ENCODE data around the gene MLLT6.

The MLLT6 gene

DNA sequence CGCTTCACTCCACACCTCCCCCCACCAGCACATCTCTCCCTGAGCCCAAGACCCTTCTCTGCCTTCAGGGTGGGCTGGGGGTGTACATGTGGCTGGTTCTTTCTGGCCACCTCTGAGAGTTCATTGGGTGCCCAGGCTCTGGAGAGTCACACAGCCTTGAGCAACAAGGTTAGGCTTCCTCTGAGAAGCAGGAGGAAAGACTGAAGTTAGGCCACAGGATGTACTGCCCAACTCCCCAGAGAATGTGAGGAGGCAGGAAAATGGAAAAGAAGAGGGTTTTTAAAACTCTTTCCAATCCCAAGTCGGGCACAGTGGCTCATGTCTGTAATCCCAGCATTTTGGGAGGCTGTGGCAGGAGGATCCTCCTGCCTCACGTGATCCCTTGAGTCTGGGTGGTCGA lies 35.7 kb downstream of the MLLT6 start:
- DNase-seq (ENCODE audit: low read depth), result no peak
- no peak overlapping the region for H3K4me3 ChIP-seq (ENCODE audit: low read length)
- TF ChIP-seq CTCF (IDR thresholded peaks at IDR 0.05; ENCODE audit: insufficient read depth, low read depth, low read length, missing control alignments), result no peak

GRCh38 chr17:38741461-38741860 lies 36.4 kb downstream of the MLLT6 start:
- TF ChIP-seq CTCF (IDR thresholded peaks at IDR 0.05; ENCODE audit: insufficient read depth, low read depth, low read length, missing control alignments), result no peak

GRCh38 chr17:38741921-38742410 lies 36.9 kb downstream of the MLLT6 start:
- no peak overlapping the region for H3K4me3 ChIP-seq (ENCODE audit: low read length)
- TF ChIP-seq CTCF (IDR thresholded peaks at IDR 0.05; ENCODE audit: insufficient read depth, low read depth, low read length, missing control alignments), result no peak
- DNase-seq (ENCODE audit: low read depth), result peak; percentile 27

More at GRCh38 chr17:38741461-38741860, 36.4 kb downstream of the MLLT6 start:
- no peak for DNase-seq (ENCODE audit: low read depth)
- H3K4me3 ChIP-seq (ENCODE audit: low read length), result no peak overlapping the region

DNA sequence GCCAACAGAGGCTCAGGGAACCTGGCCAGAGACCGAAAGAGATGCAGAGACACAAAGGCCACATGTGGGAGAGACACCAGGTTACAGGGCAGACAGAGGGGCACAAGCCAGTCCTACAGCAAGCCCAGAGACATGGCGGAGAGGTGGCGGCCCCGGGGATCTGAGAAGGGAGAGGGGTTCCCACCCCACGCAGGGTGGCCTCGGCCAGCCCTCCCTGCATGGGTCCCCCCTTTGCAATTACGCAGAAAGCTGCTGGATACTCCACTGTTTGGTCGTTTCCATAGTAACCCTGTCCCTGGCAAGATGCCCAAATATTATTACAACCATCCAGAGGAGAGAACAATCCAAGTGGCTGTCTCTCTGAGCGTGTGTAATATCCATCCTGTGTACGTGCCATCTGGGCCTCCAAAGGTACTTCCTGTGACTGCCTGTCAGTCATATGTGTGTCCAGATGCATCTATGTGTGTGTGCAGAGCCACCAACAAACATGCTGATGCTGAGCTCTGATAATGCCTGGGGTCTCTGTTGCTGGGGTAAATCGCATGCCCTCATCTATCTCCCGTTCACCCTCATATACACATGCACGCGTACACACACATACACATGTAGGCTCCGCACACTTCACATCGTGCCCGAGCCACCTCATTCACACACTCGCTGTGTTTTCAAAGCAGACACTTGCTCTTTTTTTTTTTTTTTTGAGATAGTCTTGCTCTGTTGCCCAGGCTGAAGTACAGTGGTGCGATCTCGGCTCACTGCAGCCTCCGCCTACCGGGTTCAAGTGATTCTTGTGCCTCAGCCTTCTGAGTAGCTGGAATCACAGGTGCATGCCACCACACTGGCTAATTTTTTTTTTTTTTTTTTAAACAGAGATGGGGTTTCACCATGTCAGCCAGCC lies 37.6 kb downstream of the MLLT6 start:
- no peak overlapping the region for H3K4me3 ChIP-seq (ENCODE audit: low read length)
- no peak for TF ChIP-seq CTCF (IDR thresholded peaks at IDR 0.05; ENCODE audit: insufficient read depth, low read depth, low read length, missing control alignments)
- DNase-seq (ENCODE audit: low read depth), result peak; percentile 64

- TF ChIP-seq CTCF (IDR thresholded peaks at IDR 0.05; ENCODE audit: insufficient read depth, low read depth, low read length, missing control alignments), result no peak
- DNase-seq (ENCODE audit: low read depth), result no peak
- H3K4me3 ChIP-seq (ENCODE audit: low read length), result no peak overlapping the region
Measured at GRCh38 chr17:38743556-38744171, 38.6 kb downstream of the MLLT6 start.

GRCh38 chr17:38745545-38745944 lies 40.5 kb downstream of the MLLT6 start:
- TF ChIP-seq CTCF (IDR thresholded peaks at IDR 0.05; ENCODE audit: insufficient read depth, low read depth, low read length, missing control alignments), result no peak
- DNase-seq (ENCODE audit: low read depth), result no peak
- no peak overlapping the region for H3K4me3 ChIP-seq (ENCODE audit: low read length)

Data from epithelial cell of esophagus (primary cell).